NB4 (cell line): ENCODE data around the gene CCDC33.

ENCODE experiments used
- MAX ChIP-seq: IDR thresholded peaks from 2 replicates; pipeline ENCODE4 v1.6.1; 2011; ENCODE audit warnings: low read depth, low read length
- TF ChIP-seq, protein P1 (sequence below): IDR thresholded peaks from one replicate; pipeline ENCODE4 v1.5.1; 2012; ENCODE audit warnings: low read depth, low read length

DNA sequence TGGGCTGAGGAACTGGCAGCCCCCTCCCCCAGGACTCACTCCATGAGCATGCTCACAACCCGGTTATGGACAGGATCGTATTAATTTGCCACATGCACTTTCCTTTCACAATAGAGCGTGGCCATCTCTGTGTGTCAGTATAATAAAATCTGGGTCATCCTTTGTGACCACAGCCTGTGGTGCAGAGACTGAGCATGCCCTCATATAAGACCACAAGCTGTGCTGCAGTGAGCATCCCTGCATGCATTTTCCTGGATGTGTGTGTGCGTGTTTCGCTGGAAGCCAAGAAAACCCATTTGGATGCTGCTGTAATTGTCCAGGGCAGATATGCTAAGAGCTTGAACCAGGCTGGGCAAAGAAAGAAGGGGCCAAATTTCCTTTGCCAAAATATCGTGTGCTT, 91.6 kb downstream of the CCDC33 start:
- TF ChIP-seq, protein P1, sequence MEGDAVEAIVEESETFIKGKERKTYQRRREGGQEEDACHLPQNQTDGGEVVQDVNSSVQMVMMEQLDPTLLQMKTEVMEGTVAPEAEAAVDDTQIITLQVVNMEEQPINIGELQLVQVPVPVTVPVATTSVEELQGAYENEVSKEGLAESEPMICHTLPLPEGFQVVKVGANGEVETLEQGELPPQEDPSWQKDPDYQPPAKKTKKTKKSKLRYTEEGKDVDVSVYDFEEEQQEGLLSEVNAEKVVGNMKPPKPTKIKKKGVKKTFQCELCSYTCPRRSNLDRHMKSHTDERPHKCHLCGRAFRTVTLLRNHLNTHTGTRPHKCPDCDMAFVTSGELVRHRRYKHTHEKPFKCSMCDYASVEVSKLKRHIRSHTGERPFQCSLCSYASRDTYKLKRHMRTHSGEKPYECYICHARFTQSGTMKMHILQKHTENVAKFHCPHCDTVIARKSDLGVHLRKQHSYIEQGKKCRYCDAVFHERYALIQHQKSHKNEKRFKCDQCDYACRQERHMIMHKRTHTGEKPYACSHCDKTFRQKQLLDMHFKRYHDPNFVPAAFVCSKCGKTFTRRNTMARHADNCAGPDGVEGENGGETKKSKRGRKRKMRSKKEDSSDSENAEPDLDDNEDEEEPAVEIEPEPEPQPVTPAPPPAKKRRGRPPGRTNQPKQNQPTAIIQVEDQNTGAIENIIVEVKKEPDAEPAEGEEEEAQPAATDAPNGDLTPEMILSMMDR, result no peak
- TF ChIP-seq MAX, result no peak
